Stimulated activated memory B cell treated with anti-CD40 and anti-IgM and Interleukin-4, amounts not matched to agents 10 μg/mL and 1 μg/mL and 100 μg/mL, for 72 hours (primary cell): ENCODE measurements around the gene WDR88.
"Not testable (repeated sequence)": the region's sequence is repeated elsewhere in the genome, so short reads cannot be mapped to it uniquely, and the experiment has no call there.

Source experiments
- ATAC-seq: fragments of 150-1000 bp; cut with Tn5 transposase; 2 replicates; pipeline ENCODE4 v1.10.0; 2021
- H3K27ac Mint-ChIP-seq: one replicate; pipeline ENCODE4 v1.8.0; 2022; ENCODE audit warnings: mild to moderate bottlenecking, mixed read lengths
- H3K27me3 Mint-ChIP-seq: one replicate; pipeline ENCODE4 v1.8.0; 2022; ENCODE audit warnings: mixed read lengths
- H3K36me3 Mint-ChIP-seq: one replicate; pipeline ENCODE4 v1.8.0; 2022; ENCODE audit warnings: mixed read lengths
- H3K4me1 Mint-ChIP-seq: one replicate; pipeline ENCODE4 v1.8.0; 2022; ENCODE audit warnings: mixed read lengths
- H3K4me3 Mint-ChIP-seq: one replicate; pipeline ENCODE4 v1.8.0; 2022; ENCODE audit warnings: mild to moderate bottlenecking, moderate library complexity, mixed read lengths
- H3K9me3 Mint-ChIP-seq: one replicate; pipeline ENCODE4 v1.8.0; 2022; ENCODE audit warnings: mixed read lengths

The WDR88 gene

GRCh38 chr19:33174186-33174585 lies 42.3 kb downstream of the WDR88 start:
- peaks cover 1% of the 10 kb centered on the region for H3K9me3 Mint-ChIP-seq
- no peak for ATAC-seq
- H3K36me3 Mint-ChIP-seq: peaks cover 12% of the 10 kb centered on the region
- H3K4me1 Mint-ChIP-seq: peaks cover 51% of the 10 kb centered on the region
- H3K27ac Mint-ChIP-seq: no peak overlapping the region
- H3K27me3 Mint-ChIP-seq: no peaks in the 10 kb centered on the region
- no peak overlapping the region for H3K4me3 Mint-ChIP-seq

- no peaks in the 10 kb centered on the region for H3K9me3 Mint-ChIP-seq
- H3K4me3 Mint-ChIP-seq: peak overlapping the region; percentile 90
- peaks cover 9% of the 10 kb centered on the region for H3K36me3 Mint-ChIP-seq
- peaks cover 51% of the 10 kb centered on the region for H3K4me1 Mint-ChIP-seq
- ATAC-seq: no peak
- peak overlapping the region; percentile 98 for H3K27ac Mint-ChIP-seq
- no peaks in the 10 kb centered on the region for H3K27me3 Mint-ChIP-seq
Observed at GRCh38 chr19:33175156-33175782, 43.4 kb downstream of the WDR88 start.

GRCh38 chr19:33175886-33176669 lies 44.2 kb downstream of the WDR88 start:
- peak overlapping the region; percentile 98 for H3K27ac Mint-ChIP-seq
- H3K4me3 Mint-ChIP-seq: peak overlapping the region; percentile 90
- no peaks in the 10 kb centered on the region for H3K9me3 Mint-ChIP-seq
- H3K36me3 Mint-ChIP-seq: peaks cover 9% of the 10 kb centered on the region
- peaks cover 51% of the 10 kb centered on the region for H3K4me1 Mint-ChIP-seq
- H3K27me3 Mint-ChIP-seq: no peaks in the 10 kb centered on the region
- no peak for ATAC-seq

- peak; percentile 93 for ATAC-seq
Observed at GRCh38 chr19:33176670-33177416, 44.9 kb downstream of the WDR88 start.

GRCh38 chr19:33177417-33177979 lies 45.6 kb downstream of the WDR88 start:
- Mint-ChIP-seq H3K4me3 (peak overlapping the region; percentile 90), H3K27me3 (no peaks in the 10 kb centered on the region), H3K4me1 (peaks cover 45% of the 10 kb centered on the region), H3K27ac (peak overlapping the region; percentile 98), H3K36me3 (peaks cover 3% of the 10 kb centered on the region), H3K9me3 (no peaks in the 10 kb centered on the region)
- no peak for ATAC-seq

More at GRCh38 chr19:33176670-33177416, 44.9 kb downstream of the WDR88 start:
- peak overlapping the region; percentile 90 for H3K4me3 Mint-ChIP-seq
- H3K36me3 Mint-ChIP-seq: peaks cover 9% of the 10 kb centered on the region
- H3K27ac Mint-ChIP-seq: peak overlapping the region; percentile 98
- H3K27me3 Mint-ChIP-seq: no peaks in the 10 kb centered on the region
- H3K4me1 Mint-ChIP-seq: peaks cover 51% of the 10 kb centered on the region
- no peaks in the 10 kb centered on the region for H3K9me3 Mint-ChIP-seq

GRCh38 chr19:33186431-33187182 lies 54.7 kb downstream of the WDR88 start:
- Mint-ChIP-seq H3K27ac (no peak overlapping the region), H3K4me1 (no peaks in the 10 kb centered on the region), H3K4me3 (no peak overlapping the region), H3K27me3 (peaks cover 25% of the 10 kb centered on the region), H3K36me3 (no peaks in the 10 kb centered on the region), H3K9me3 (no peaks in the 10 kb centered on the region)
- ATAC-seq: no peak

GRCh38 chr19:33187183-33187540 lies 55.2 kb downstream of the WDR88 start:
- H3K9me3 Mint-ChIP-seq: no peaks in the 10 kb centered on the region
- no peaks in the 10 kb centered on the region for H3K36me3 Mint-ChIP-seq
- no peak overlapping the region for H3K4me3 Mint-ChIP-seq
- peaks cover 30% of the 10 kb centered on the region for H3K27me3 Mint-ChIP-seq
- H3K27ac Mint-ChIP-seq: no peak overlapping the region
- ATAC-seq: no peak
- H3K4me1 Mint-ChIP-seq: no peaks in the 10 kb centered on the region

GRCh38 chr19:33189453-33189852 lies 57.5 kb downstream of the WDR88 start:
- no peaks in the 10 kb centered on the region for H3K4me1 Mint-ChIP-seq
- H3K36me3 Mint-ChIP-seq: no peaks in the 10 kb centered on the region
- peaks cover 48% of the 10 kb centered on the region for H3K27me3 Mint-ChIP-seq
- H3K27ac Mint-ChIP-seq: no peak overlapping the region
- no peak for ATAC-seq
- no peak overlapping the region for H3K4me3 Mint-ChIP-seq
- no peaks in the 10 kb centered on the region for H3K9me3 Mint-ChIP-seq

GRCh38 chr19:33191092-33191491 lies 59.2 kb downstream of the WDR88 start:
- H3K9me3 Mint-ChIP-seq, H3K36me3 Mint-ChIP-seq, H3K4me3 Mint-ChIP-seq, H3K27ac Mint-ChIP-seq, H3K4me1 Mint-ChIP-seq, ATAC-seq: not testable (repeated sequence)
- H3K27me3 Mint-ChIP-seq: peaks cover 59% of the 10 kb centered on the region

- H3K4me3 Mint-ChIP-seq: no peak overlapping the region
- peaks cover 63% of the 10 kb centered on the region for H3K27me3 Mint-ChIP-seq
Observed at GRCh38 chr19:33191501-33191900, 59.6 kb downstream of the WDR88 start.

GRCh38 chr19:33192010-33192409 lies 60.1 kb downstream of the WDR88 start:
- H3K27ac Mint-ChIP-seq: no peak overlapping the region
- peaks cover 68% of the 10 kb centered on the region for H3K27me3 Mint-ChIP-seq
- H3K4me1 Mint-ChIP-seq: peaks cover 1% of the 10 kb centered on the region
- ATAC-seq: no peak
- H3K9me3 Mint-ChIP-seq: no peaks in the 10 kb centered on the region
- H3K36me3 Mint-ChIP-seq: no peaks in the 10 kb centered on the region
- no peak overlapping the region for H3K4me3 Mint-ChIP-seq

More at GRCh38 chr19:33191501-33191900, 59.6 kb downstream of the WDR88 start:
- ATAC-seq: no peak
- no peaks in the 10 kb centered on the region for H3K4me1 Mint-ChIP-seq
- no peak overlapping the region for H3K27ac Mint-ChIP-seq
- H3K9me3 Mint-ChIP-seq: no peaks in the 10 kb centered on the region
- H3K36me3 Mint-ChIP-seq: no peaks in the 10 kb centered on the region

- Mint-ChIP-seq H3K27me3 (peaks cover 73% of the 10 kb centered on the region), H3K36me3 (no peaks in the 10 kb centered on the region), H3K27ac (no peak overlapping the region), H3K9me3 (no peaks in the 10 kb centered on the region), H3K4me3 (peak overlapping the region; percentile 54), H3K4me1 (peaks cover 10% of the 10 kb centered on the region)
- ATAC-seq: no peak
Observed at GRCh38 chr19:33193269-33193864, 61.5 kb downstream of the WDR88 start.

GRCh38 chr19:33193865-33194362 lies 62.0 kb downstream of the WDR88 start, which contains the start of gene LRP3:
Gene LRP3, plus strand, starts transcription at chr19:33194330. Its CDS starts 456 bp downstream, at chr19:33194786.
- no peaks in the 10 kb centered on the region for H3K9me3 Mint-ChIP-seq
- no peaks in the 10 kb centered on the region for H3K36me3 Mint-ChIP-seq
- H3K4me1 Mint-ChIP-seq: peaks cover 10% of the 10 kb centered on the region
- peaks cover 73% of the 10 kb centered on the region for H3K27me3 Mint-ChIP-seq
- peak within 1 kb of the TSS; percentile 54 for H3K4me3 Mint-ChIP-seq
- H3K27ac Mint-ChIP-seq: no peak within 1 kb of the TSS
- ATAC-seq: no peak

GRCh38 chr19:33194532-33194885 lies 62.6 kb downstream of the WDR88 start:
- no peak overlapping the region for H3K4me3 Mint-ChIP-seq
- no peaks in the 10 kb centered on the region for H3K9me3 Mint-ChIP-seq
- H3K27ac Mint-ChIP-seq: no peak overlapping the region
- no peak for ATAC-seq
- H3K4me1 Mint-ChIP-seq: peaks cover 10% of the 10 kb centered on the region
- H3K27me3 Mint-ChIP-seq: peaks cover 69% of the 10 kb centered on the region
- no peaks in the 10 kb centered on the region for H3K36me3 Mint-ChIP-seq
